ENCODE measurements around the gene STRN.
"Not testable (repeated sequence)": the region's sequence is repeated elsewhere in the genome, so short reads cannot be mapped to it uniquely, and the experiment has no call there.

Gene STRN

DNA sequence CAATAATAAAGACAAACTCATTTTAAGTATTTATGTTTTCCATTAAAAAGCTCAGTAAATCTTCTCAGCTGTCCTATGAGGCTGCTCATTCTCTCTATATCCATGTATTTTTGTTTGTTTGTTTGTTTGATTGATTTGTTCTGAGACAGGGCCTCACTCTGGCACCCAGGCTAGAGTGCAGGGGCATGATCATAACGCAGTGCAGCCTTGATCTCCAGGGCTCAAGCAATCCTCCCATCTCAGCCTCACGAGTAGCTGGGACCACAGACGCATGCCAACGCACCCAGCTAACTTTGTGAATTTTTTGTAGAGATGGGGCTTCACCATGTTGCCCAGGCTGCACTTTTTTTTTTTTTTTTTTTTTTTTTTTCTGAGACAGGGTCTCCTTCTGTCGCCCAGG lies 5.6 kb downstream of the STRN start:
- no peak for TF ChIP-seq ZFX (IDR thresholded peaks at IDR 0.05; ENCODE audit: borderline replicate concordance)
- TF ChIP-seq, protein P1, sequence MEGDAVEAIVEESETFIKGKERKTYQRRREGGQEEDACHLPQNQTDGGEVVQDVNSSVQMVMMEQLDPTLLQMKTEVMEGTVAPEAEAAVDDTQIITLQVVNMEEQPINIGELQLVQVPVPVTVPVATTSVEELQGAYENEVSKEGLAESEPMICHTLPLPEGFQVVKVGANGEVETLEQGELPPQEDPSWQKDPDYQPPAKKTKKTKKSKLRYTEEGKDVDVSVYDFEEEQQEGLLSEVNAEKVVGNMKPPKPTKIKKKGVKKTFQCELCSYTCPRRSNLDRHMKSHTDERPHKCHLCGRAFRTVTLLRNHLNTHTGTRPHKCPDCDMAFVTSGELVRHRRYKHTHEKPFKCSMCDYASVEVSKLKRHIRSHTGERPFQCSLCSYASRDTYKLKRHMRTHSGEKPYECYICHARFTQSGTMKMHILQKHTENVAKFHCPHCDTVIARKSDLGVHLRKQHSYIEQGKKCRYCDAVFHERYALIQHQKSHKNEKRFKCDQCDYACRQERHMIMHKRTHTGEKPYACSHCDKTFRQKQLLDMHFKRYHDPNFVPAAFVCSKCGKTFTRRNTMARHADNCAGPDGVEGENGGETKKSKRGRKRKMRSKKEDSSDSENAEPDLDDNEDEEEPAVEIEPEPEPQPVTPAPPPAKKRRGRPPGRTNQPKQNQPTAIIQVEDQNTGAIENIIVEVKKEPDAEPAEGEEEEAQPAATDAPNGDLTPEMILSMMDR (IDR thresholded peaks at IDR 0.05), result no peak
- H3K27ac ChIP-seq, result no peak overlapping the region

DNA sequence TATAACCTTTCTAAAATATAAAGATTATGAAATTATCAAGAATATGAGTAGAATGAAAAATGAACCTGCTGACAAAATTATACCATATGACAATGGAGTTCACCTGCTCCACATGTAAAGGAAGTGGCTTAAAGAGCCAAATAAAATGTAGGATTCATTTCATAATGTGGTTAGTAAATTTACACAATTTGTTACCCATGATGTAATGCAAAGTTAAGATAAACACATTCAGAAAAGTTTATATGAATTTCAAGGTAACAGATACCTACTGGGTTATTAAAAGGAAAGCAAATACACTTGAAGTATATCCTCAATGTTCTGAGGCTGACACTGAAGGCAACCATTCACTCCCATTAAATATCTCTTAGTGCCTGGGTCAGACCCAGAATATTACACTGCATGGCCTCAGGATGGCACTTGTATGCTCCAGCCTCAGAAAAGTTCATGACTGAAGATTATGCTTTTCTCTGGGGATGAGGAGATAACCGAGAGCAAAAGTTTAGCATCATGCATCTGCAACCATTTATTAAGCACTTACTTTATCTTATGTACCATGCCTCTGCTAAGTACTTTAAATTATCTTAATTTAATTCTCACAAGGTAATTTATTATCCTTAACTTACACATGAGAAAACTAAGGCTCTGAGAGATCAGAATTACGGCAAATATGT lies 6.2 kb downstream of the STRN start:
- TF ChIP-seq ZFX (IDR thresholded peaks at IDR 0.05; ENCODE audit: borderline replicate concordance), result no peak
- TF ChIP-seq, protein P1 (IDR thresholded peaks at IDR 0.05), result no peak
- H3K27ac ChIP-seq, result no peak overlapping the region

DNA sequence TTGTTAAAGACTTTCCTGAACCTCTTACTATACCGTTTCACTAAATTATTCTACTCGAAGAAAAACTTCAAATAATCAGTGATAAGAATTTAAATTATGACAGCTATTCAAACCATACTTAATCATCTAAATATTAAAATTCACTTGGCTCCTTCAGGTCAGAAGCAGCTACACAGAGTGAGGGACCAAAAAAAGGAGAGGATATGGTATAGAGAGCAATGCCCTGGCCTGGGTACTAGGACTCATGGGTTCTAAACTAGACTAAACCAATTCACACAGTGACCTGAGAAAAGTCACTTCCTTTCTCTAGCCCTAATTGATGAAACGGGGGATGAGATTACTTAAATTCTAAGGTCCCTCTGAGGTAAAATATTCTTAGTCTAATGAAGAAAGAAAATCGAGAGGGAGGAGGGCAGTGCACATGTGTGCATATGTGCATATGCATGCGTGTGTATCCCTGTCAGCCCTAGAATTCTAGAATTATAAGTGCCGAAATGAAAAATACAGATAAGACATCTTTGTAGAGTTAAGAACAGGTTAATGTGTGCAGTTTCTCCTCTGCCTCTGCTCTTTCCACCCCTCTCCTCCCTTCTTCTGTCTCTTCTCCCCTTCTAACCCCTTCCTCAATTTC lies 11.2 kb downstream of the STRN start:
- TF ChIP-seq ZFX (IDR thresholded peaks at IDR 0.05; ENCODE audit: borderline replicate concordance), result no peak
- TF ChIP-seq, protein P1 (IDR thresholded peaks at IDR 0.05), result no peak
- H3K27ac ChIP-seq, result no peak overlapping the region

DNA sequence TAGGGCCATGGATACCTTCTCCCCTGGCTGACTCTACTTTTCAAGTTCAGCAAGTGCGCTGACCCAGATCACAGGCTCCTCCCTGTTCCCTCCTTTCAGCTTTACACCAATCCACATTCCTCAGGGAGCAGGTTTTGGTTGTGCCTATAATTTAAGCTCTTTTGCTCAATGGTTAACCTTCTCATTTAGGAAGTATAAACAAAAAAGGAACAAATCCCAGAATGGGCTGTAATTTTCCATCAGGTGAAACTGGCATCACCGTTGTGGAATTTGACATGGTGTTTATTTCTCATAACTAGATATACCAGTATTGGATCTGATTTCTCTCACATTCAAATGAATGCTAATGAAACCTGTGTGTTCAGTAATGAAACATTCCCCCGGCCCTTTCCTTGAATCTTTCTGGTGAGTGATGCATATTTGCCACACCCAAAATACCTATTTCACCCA lies 13.6 kb downstream of the STRN start:
- TF ChIP-seq, protein P1 (IDR thresholded peaks at IDR 0.05), result no peak
- TF ChIP-seq ZFX (IDR thresholded peaks at IDR 0.05; ENCODE audit: borderline replicate concordance), result no peak
- H3K27ac ChIP-seq, result no peak overlapping the region

DNA sequence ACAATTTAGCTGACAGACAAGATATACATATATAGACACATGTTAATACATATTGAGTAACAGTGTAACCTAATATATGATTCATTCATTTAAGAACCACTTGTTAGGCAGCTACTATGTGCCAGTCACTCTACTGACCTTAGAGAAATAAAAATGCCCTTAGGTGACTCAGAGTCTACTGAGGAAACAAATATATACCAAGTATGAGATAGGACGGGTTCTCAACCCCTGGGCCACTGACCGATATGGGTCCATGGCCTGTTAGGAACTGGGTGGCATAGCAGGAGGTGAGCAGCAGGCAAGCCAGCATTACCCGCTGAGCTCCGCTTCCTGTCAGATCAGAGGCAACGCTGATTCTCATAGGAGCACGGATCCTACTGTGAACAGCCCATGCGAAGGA lies 14.8 kb downstream of the STRN start:
- TF ChIP-seq, protein P1 (IDR thresholded peaks at IDR 0.05), result no peak
- no peak for TF ChIP-seq ZFX (IDR thresholded peaks at IDR 0.05; ENCODE audit: borderline replicate concordance)
- no peak overlapping the region for H3K27ac ChIP-seq

DNA sequence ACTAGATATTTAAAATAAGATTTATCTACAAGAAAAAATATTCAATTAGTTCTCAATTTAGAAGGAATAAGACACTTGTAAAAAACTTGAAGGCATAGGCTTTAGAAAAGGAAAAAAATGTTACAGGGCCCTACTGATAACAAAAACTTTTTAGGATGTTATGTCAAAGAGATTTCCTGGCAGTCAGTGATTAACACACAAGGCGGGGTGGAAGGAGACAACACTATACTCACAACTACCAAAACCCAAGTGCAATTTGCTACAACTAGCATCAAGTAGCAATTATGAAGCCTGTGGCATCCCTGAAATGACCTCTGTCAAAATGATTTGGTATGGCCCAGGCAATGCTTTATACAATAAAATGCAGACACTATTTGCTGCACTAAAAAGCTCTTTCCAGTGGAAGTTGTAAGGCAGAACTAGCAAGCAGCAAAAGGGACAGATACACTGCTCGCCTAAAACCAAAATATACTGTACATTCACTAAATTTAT lies 15.3 kb downstream of the STRN start:
- TF ChIP-seq ZFX (IDR thresholded peaks at IDR 0.05; ENCODE audit: borderline replicate concordance), result no peak
- TF ChIP-seq, protein P1 (IDR thresholded peaks at IDR 0.05), result no peak
- no peak overlapping the region for H3K27ac ChIP-seq

DNA sequence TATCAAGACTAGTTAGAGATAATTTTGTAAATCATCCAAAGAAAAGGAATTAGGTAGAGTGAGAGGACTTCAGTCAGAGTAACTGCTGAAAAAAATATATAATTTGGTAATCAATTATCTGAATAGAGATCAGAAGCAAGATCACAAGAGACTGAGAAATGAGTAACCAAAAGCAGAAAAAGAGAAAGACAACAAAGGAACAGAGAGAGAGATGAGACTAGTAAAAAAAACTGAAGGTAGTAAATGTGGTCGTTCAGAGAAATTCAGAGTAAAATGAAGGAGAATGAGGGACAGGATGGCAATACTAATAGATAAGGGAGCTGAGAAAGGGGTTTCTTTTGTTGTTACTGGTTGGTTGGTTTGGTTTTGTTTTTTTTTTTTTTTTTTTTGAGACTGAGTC lies 16.5 kb downstream of the STRN start:
- no peak overlapping the region for H3K27ac ChIP-seq
- no peak for TF ChIP-seq ZFX (IDR thresholded peaks at IDR 0.05; ENCODE audit: borderline replicate concordance)
- TF ChIP-seq, protein P1 (IDR thresholded peaks at IDR 0.05), result no peak

DNA sequence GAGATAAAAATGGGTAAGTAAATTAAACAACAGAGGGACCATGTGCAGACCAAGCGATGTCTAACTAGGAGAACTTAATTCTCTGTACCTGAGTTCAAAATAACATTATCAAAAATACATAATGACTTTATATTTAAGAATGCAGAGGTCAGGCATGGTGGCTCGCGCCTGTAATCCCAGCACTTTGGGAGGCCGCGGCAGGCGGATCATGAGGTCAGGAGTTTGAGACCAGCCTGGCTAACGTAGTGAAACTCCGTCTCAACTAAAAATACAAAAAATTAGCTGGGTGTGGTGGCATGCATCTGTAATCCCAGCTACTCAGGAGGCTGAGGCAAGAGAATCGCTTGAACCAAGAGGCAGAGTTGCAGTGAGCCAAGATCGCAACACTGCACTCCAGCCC lies 21.1 kb downstream of the STRN start:
- not testable (repeated sequence) for H3K27ac ChIP-seq
